ENCODE data around the gene JPH2.
A peak's percentile ranks its signal among the peaks of the same experiment; 100 is the strongest.
"Not testable (repeated sequence)": the region's sequence is repeated elsewhere in the genome, so short reads cannot be mapped to it uniquely, and the experiment has no call there.

JPH2 gene

DNA sequence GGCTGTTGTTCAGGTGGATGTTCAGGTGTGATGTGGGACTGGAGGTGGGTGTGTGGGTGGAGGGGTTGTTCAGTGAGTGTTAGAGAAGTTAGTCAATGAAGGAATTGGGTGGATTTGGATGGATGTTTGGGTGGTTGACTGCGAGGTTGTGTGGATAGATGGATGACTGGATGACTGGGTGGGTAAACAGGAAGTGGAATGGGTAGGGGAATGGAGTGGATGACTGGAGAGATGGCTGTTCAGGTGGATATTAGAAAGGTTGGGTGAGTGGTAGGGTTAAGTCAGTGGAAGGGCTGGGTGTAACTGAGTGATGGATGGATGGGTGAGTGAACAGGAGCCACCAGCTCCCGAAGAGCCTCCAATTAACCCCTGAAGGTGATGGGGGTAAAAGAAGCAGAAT lies 27.9 kb downstream of the JPH2 start:
- no peak for DNase-seq (ENCODE audit: low read depth)

DNA sequence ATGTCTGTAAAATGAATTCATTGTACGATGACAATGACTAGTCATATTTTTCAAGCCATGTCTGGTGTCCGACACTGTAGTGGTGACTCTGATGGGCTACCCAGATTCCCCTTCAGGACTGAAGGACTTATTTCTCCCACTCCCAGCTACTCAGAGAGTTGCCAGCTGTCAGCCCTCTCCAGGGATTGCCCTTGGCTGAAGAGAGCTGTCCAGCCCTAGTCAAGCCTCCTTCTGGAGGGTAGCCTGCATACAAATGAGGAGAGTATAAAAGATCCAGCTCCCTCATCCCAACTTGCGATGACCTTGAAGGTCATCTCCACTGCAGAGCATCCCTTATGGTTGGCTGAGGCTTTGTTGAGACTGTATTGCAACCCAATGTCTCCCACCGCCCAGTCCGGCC lies 29.9 kb downstream of the JPH2 start:
- DNase-seq (ENCODE audit: low read depth), result no peak

DNA sequence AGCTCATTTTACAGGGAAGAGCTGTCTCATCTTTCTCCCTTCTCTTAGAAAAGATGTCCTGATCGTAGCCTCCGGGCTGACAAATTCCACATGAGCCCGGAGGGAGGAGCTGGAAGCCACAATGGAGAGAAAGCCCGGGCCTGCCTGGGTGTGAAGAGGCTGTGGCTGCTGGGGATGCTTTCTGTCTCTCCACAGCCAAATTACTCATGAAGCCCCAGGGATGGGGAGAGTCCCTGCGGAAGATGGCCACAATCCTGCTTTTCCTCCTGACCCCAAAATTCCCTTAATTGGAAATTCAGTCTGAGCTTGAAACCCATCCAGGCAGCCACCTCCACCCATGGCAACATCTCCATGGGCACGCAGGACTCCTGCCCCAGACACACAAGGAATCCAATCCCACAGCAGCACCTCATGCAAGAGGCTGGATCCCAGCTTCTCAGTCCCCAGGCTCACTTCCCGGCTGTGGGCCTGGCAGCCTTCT lies 32.4 kb downstream of the JPH2 start:
- DNase-seq (ENCODE audit: low read depth), result no peak

DNA sequence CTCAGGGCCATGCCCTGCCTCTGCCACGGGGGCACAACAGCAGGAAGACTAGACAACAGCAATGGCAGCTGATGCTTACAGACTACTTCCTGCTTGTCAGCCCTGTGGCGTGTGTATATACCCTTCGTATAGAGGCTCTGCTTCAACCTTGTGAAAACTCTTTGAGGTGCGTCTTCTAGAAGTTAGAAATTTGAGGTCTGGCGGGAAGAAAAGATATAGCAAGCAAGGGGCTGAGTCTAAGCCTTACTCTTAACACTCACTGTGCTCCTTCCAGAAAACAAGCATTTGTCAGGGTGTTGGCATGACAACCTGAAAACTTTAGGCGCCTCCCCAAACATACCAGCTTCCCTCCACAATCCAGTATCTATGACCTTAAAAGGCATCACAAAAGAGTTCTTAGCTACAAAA lies 33.3 kb downstream of the JPH2 start:
- DNase-seq (ENCODE audit: low read depth), result no peak

DNA sequence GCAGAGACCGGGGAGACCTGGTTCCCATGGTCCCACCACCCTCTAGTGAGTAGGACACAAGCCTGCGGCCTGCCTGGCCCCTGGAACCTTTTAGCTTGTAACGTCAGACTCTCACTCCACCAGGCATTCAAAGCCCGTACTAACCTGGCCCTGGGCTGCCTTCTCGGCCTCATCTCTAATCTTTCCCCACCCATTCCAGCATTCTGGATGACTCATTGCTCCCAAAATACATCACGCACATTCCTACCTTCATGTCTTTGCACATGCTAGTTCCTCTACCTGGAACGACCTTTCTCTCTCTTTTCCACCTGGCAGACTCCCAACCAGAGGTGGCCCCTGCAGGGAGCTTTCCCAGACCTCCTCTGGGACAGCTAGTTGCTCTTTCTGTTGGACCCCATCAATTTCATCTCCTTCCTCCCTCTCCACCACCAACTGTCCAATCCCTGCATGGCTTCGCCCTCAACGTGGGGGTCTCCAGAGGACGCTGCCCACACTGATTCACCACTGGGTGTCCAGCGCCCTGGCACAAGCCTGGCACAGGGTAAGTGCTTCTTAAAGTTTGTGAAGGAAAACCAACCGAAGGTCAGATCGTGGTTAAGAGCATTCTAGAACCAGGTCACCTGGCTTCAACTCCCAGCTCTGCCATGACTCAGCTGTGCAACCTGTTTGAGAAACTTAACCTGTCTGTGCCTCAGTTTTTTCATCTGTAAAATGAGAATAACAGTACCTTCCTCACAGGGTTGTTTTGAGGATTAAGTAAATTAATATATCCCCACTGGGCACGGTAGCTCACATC lies 35.2 kb downstream of the JPH2 start:
- no peak for DNase-seq (ENCODE audit: low read depth)

DNA sequence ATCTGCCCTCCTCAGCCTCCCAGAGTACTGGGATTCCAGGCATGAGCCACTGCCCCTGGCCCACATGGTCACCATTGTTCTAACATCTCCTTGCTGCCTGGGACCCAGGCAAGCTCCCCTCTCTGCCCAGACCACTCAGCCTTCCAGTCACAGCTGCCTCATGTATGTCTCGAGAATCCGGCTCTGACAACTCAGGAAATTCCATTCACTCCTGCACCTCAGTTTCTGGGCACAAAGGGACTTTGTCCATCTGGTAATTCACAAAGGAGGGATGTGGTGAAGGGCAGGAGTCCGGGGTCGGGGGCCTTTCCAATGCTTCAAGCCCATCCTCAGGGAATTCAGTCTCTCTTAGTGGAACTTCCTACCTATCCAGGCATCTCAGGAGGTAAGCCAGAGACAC lies 40.7 kb downstream of the JPH2 start:
- no peak for DNase-seq (ENCODE audit: low read depth)

DNA sequence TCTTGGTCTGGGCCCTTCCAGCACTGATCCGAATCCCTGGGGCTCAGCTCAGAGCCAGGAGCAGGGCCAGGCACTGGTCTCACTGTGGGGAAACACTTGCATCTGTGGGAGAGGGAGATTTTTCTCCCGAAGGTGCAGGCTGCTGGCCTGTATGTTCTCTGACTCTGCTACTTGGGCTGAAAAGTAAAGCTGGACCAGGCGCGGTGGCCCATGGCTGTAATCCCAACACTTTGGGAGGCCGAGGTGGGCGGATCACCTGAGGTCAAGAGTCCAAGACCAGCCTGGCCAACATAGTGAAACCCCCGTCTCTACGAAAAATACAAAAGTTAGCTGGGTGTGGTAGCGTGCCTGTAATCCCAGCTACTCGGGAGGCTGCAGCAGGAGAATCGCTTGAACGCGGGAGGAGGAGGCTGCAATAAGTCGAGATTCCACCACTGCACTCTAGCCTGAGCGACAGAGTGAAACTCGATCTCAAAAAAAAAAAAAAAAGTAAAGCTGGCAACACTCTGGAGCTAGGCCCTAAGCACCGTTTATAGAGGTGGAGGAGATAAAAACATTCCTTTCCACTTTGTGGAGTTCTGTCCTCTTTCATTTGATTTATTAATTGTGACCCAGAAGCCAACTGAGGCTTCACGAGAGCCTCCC lies 41.7 kb downstream of the JPH2 start:
- DNase-seq (ENCODE audit: low read depth), result no peak

DNA sequence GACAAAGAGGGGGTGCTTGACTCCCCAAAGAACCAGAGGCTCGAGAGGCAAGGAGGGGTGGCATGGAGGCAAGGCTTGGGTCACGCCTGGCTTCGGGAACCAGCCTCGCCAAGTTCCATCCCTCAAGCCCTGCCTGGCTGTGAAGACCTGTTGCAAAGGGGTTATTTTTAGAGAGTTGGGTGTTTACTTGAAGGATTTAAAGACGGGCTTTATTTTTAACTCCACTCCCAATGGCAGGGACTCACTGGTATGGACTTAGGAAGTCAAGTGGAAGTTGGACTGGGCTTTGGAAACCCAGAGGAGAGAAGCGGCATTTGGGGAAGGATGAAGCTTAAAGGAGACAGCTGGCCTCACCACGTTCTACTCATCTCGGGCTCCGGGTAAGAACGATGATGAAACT lies 43.1 kb downstream of the JPH2 start:
- DNase-seq (ENCODE audit: low read depth), result no peak

DNA sequence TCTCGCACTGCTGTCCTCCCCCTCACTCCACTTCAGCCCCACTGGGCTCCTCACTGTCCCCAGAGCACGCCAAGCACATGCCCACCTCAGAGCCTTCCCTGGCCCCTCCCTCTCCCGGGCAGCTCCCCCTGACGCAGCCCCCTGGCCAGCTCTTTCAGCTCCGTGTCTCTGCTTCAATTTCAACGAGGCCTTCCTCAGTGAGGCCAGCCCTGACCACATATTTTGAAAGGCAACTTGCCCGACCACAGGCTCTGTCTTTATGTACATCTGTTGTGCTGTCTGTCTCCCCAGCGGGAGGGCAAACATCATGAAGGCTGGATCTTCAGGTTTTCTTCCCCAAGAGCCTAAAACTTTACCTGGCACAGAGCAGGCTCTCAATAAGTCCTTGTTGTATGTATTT lies 44.6 kb downstream of the JPH2 start:
- no peak for DNase-seq (ENCODE audit: low read depth)

DNA sequence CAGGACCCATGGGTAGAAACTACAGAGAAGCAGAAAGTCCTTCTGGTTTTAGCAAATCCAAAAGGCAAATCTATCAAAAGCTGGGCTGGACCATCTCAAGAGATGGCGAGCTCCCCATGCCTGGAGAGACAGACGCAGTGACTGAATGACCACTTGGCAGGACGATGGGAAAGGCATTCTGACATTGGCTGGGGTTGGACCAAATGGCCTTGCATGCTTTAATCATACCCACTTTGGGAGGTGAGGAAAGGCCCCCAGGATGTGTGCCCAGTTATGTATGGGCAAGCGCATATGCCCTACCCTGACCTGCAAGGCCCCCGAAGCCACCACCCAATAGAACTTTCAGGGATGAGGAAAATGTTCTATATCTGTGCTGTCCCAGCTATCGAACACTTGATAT lies 45.1 kb downstream of the JPH2 start:
- no peak for DNase-seq (ENCODE audit: low read depth)

DNA sequence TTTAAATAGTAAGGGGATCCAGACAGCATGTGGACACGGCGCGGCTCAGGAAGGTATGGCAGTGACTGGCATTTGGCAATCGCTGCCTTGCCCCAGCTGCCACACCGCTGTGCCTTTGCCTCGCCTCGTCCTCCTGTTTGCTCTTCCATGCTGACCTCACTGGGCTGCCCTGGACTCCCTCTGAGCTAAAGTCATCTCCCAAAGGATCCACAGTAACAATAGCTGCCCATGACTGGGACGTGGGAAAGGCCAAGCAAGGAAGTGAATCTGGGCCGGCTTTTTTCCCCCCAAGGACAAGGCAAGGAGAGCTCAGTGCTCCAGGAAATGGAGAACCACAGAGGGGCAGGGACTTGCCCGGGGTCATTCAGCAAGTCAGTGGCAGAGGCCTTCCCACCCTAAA lies 48.1 kb downstream of the JPH2 start:
- no peak for DNase-seq (ENCODE audit: low read depth)

DNA sequence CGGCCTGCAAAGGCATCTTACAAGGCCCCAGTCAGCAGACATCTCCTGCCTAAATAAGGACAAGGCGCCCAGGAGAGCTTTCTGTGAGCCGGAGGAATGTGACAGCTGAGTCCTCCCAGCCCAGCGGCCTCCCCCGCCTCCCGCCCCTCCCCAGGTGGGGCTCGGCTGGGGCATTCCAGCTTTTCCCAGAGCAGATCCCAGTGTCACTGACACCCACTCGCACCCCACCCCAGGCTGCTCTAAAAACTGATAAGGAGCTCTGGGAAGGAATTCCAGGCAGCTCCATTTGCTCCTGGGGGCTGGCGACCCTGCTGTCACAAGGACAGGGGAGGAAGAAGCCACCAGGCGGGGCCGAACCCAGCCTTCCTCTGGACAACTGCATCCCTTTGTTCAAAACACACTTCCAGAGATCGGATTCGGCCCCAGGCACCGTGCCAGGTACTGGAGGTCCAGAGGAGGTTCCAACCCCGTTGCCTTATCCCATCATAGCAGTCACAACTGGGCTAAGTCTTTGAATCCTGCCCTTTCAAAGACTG lies 49.7 kb downstream of the JPH2 start:
- no peak for DNase-seq (ENCODE audit: low read depth)

DNA sequence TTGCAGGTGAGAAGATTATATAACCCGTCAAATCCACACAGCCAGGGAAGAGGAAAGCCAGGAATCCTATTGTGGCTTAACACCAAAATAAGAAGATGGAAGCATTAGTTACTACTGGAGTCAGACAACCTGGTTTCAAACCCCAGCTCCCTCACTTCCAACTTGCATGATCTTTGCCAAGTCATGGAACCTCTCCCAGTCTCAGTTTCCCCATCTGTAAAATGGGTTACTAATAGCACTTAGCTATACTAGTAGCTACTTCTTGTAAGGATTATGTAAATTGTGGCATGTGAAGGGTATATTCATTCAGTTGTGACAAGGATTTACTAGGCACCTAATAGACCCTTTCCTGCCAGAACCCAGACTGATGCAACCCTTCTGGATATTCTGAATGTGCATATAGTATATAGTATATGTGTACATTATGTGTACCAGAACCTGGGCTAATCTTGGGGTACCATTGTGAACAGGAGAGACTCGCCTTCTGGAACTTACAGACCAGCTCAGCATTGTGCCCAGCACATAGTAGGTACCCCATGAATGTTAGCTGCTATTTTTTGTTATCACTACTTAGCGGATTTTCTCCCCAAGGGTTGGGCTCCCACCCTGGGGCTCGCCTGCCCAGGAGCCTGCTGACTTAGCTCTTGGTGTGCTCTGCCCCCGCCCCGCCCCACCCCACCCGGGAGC lies 50.3 kb downstream of the JPH2 start:
- no peak for DNase-seq (ENCODE audit: low read depth)

DNA sequence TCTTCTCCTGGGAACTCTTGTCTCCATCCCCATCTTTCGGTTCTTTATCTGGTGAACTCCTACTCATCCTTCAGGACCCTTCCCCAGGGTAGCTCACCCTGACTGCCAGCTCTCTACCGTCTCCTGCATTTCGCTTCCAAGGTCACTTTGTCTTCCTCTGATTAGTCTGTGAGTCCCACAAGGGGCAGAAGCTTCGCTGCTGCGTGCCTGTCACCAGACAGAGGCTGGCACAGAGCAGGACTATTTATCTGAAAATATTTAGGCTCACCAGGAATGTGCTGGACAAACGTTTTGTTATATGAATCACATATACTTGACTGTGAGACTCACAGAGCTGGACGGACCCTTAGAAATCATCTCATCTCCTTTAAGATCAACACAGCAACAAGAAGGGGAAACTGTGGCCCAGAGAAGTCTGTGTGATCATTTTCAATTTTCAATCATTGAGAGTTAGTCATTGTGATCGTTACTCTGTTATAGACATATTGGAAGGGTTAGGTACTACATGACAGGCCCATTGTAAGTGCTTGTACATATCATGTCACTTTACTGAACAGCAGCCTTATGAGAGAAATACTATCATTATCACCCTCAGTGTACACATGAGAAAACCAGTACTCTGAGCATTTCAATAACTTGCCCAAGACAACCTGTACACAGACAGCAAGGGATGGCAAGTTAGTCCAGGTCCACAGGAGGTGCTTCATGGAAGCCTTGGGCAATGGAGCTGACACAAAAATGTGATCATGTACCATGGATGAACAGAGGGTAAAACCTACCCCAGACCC lies 51.4 kb downstream of the JPH2 start:
- DNase-seq (ENCODE audit: low read depth), result no peak

DNA sequence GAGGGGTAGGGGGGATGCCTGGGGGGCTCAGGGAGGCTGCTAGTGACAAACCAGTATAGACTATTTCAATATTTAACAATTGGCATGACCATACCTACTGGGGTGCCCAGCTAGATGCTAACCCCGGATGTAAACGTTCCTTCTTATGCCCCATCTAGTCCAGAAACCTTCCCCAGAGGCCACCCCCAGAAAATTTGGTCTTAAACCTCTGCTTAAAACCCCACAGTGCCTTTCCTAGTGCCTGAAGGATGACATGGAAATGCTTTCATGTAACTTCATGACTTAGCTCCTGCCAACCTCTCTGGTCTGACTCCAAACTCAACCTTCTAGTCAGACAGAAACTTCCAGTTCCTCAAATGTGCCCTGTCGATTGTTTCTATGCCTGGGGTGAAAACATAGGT lies 52.0 kb downstream of the JPH2 start:
- peak; percentile 1 for DNase-seq (ENCODE audit: low read depth)

DNA sequence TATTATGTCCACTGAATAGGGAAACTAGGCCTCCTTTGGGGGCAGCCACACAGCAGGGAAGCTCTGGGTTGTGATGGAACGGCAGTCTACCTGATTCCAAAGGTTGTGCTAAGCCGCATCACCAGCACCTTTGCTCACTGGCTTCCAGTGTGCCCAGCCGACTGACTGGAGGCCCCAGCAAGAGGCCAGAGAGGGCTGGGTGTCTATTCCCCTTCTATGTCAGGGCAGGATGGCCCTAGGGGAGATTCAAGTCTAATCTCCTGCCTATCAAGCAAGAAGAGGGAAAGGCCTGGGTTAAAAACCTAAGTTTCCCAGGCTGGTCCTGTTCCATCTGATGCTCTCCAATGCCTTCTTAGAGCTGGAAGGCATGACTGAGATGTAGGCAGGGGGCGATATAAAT lies 53.6 kb downstream of the JPH2 start:
- DNase-seq (ENCODE audit: low read depth), result no peak

DNA sequence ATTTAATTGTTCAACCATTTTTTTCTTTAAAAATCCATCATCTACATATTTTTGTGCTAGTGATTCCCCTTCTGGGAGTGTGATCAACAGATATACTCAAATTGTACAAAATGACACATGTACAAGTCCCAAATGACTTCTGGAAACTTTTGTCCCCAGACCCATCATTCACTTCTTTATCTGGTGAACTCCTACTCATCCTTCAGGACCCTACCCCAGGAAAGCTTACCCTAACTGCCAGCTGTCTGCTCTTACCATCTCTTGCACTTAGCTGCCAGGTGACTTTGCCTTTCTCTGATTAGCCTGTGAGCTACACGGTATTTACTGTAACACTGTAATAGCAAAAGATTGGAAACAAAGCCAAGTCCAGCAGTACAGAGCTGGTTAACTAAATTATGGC lies 55.3 kb downstream of the JPH2 start:
- DNase-seq (ENCODE audit: low read depth), result no peak

DNA sequence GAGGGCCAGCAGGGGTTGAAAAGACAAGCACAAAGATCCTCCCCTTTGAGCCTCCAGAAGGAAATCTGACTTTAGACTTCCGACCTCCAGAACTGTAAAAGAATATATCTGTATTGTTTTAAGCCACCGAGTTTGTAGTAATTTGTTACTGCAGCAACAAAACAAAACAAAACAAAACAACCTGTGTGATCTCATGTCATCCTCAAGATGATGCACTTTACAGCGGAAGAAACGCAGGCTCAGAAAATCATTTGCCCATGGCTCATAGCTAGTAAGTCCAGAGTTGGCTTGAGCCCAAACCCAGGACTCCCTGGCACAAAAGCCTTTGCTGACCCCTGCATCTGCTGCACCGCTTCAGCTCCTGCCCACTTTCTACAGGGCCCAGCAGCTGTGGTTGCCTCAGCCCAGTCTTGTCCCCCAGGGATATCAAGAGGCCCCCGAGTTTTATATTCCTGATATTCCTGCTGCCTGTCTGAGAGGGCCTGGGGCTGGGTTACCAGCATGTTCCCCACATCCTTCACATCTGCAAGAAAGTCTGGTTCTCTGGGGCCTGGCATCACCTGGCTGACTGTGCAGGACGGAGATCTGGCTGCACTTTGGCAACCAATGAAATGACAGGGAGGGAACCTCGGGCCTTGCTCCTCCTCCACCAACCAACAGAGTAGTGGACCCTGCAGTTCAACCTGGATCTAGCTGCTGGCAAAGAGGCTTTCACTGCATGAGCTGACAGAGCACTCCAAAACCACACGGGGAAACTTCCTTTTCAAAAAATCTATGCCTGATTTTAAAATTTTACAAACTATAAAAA lies 56.9 kb downstream of the JPH2 start:
- no peak for DNase-seq (ENCODE audit: low read depth)

DNA sequence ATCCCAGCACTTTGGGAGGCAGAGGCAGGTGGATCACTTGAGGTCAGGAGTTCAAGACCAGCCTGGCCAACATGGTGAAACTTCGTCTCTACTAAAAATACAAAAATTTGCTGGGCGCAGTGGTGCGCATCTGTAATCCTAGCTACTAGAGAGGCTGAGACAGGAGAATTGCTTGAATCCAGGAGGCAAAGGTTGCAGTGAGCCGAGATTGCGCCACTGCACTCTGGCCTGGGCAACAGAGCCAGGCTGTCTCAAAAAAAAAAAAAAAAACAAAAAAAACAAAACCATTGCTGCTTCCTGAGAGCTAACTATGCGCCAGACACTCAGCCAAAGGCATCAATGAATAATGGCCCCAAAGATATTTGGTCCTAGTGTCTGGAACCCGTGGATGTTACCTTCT lies 57.7 kb downstream of the JPH2 start:
- DNase-seq (ENCODE audit: low read depth), result not testable (repeated sequence)

DNA sequence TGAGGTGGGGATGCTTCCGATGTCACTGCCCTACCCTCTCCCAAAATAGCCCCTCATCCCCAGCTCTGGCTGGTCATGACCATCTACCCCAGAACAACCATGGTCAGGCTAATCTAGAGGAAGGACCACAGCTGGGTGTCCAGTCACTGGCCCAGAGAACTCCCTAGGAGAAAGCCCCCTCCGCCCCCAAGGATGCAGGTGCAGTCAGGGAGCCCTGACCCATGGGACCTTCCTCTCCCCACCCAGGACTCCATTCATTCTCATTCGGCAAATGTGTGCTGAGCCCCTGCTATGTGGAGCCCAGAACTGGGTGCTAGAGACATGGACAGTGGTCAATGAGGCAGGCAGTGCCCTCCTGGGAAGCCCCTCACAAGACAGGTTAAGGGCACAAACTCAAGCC lies 60.5 kb downstream of the JPH2 start:
- DNase-seq (ENCODE audit: low read depth), result no peak
